K562 treated with DMSO at 1 percent for 24 hours (cell line): ENCODE results near the gene MAMDC2. TPM values are rescaled to one million over a fixed set of nuclear protein-coding genes. Genes with fewer than 3 reads are reported as not detected.

Experiments
- total RNA-seq: library from RNA; unstranded; fragments of 300-600 nt; gene quantifications from 2 replicates; pipeline ENCODE4 v1.2.3, GENCODE V29; 2022; ENCODE audit warnings: low read depth; ENCODE audit not compliant: insufficient read depth

Gene MAMDC2, protein sequence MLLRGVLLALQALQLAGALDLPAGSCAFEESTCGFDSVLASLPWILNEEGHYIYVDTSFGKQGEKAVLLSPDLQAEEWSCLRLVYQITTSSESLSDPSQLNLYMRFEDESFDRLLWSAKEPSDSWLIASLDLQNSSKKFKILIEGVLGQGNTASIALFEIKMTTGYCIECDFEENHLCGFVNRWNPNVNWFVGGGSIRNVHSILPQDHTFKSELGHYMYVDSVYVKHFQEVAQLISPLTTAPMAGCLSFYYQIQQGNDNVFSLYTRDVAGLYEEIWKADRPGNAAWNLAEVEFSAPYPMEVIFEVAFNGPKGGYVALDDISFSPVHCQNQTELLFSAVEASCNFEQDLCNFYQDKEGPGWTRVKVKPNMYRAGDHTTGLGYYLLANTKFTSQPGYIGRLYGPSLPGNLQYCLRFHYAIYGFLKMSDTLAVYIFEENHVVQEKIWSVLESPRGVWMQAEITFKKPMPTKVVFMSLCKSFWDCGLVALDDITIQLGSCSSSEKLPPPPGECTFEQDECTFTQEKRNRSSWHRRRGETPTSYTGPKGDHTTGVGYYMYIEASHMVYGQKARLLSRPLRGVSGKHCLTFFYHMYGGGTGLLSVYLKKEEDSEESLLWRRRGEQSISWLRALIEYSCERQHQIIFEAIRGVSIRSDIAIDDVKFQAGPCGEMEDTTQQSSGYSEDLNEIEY
- not detected in 2 replicates for total RNA-seq

DNA sequence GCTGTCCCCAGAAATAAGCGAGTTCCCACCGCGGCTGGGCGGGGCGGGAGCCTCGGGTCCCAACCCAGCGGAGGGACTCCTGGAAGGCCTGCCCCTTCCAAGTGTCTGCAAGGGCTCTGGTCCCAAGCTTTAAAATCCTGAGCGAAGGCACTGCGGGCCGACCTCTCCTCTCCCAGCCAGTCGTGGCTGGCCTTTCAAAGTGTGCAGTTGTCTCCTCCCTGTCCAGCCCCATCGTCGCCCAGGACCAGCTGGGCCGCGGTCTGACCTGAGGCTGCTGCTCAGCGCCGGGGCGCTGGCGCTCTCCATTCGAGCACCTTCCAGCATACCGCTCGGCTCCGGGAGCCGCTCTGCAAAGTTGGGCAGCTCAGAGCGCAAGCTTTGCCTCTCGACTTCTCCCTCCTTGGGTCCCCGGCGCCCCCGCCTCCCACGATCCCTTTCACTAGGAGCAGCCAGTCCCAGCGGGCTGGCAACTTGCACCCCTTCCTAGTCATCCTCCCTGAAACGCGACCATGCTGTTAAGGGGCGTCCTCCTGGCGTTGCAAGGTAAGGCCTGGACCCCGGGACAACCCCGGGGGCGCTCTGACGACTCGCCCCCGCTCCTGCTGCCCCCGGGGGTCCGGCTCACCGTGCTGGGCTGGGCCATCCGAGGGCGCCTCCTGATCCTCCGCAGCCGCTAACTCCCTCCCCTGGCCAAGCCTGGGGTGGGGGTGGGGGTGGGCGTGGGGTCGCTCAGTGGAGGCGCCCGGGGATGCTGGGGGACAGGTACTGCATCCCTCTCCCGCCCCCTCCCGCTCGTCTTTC lies at the start of gene MAMDC2:
Gene MAMDC2, plus strand, starts transcription at position 160 of the 801 bp plus-strand sequence. Its CDS starts 350 bp downstream, at position 510.

GRCh38 chr9:70258692-70259511 lies 215.3 kb downstream of the MAMDC2 start, which contains the start of gene SMC5:
SMC5 (plus strand) TSS chr9:70258978; CDS start chr9:70259079, 101 bp downstream.

Other genes starting within 250 kb of the MAMDC2 start
- not detected in 2 replicates for gene CFAP95, start 223.0 kb upstream of the MAMDC2 start, total RNA-seq
- gene SMC5, start 215.1 kb downstream of the MAMDC2 start, total RNA-seq: 4.3 and 5.9 TPM in 2 replicates